GM18502 (cell line): Measurements from ENCODE around the gene KIF16B.

Experiments
- ATAC-seq: cut with Tn5 transposase; IDR thresholded peaks from one replicate; pipeline ENCODE4 v1.9.1; 2021; ENCODE audit warnings: mild to moderate bottlenecking; ENCODE audit not compliant: unreplicated experiment, poor library complexity

KIF16B gene

GRCh38 chr20:16314748-16315159 is 258.5 kb downstream of the KIF16B start:
- ATAC-seq: no peak

- ATAC-seq: peak; percentile 58
Measured at GRCh38 chr20:16314320-16314719, 258.9 kb downstream of the KIF16B start.

GRCh38 chr20:16313917-16314316 is 259.3 kb downstream of the KIF16B start:
- peak; percentile 40 for ATAC-seq

GRCh38 chr20:16312998-16313397 is 260.2 kb downstream of the KIF16B start:
- ATAC-seq: no peak

- ATAC-seq: no peak
Measured at GRCh38 chr20:16311756-16312155, 261.5 kb downstream of the KIF16B start.

GRCh38 chr20:16308754-16309153 is 264.5 kb downstream of the KIF16B start:
- no peak for ATAC-seq

- no peak for ATAC-seq
Measured at GRCh38 chr20:16302818-16303217, 270.4 kb downstream of the KIF16B start.

GRCh38 chr20:16301986-16302385 is 271.3 kb downstream of the KIF16B start:
- ATAC-seq: no peak

- no peak for ATAC-seq
Measured at GRCh38 chr20:16299897-16300296, 273.4 kb downstream of the KIF16B start.

- no peak for ATAC-seq
Measured at GRCh38 chr20:16296931-16297330, 276.3 kb downstream of the KIF16B start.

GRCh38 chr20:16295534-16295933 is 277.7 kb downstream of the KIF16B start:
- ATAC-seq: no peak

GRCh38 chr20:16293590-16293989 is 279.7 kb downstream of the KIF16B start:
- ATAC-seq: no peak

- no peak for ATAC-seq
Measured at GRCh38 chr20:16292226-16292880, 280.9 kb downstream of the KIF16B start.

GRCh38 chr20:16290358-16290757 is 282.9 kb downstream of the KIF16B start:
- no peak for ATAC-seq

- no peak for ATAC-seq
Measured at GRCh38 chr20:16287776-16288175, 285.5 kb downstream of the KIF16B start.

- ATAC-seq: no peak
Measured at GRCh38 chr20:16286601-16287000, 286.6 kb downstream of the KIF16B start.

- no peak for ATAC-seq
Measured at GRCh38 chr20:16284385-16285100, 288.7 kb downstream of the KIF16B start.

GRCh38 chr20:16283978-16284377 is 289.3 kb downstream of the KIF16B start:
- ATAC-seq: no peak

GRCh38 chr20:16283307-16283706 is 289.9 kb downstream of the KIF16B start:
- ATAC-seq: no peak

GRCh38 chr20:16280219-16280618 is 293.0 kb downstream of the KIF16B start:
- no peak for ATAC-seq

GRCh38 chr20:16279320-16279719 is 293.9 kb downstream of the KIF16B start:
- ATAC-seq: no peak
